ENCODE data around the gene CTBP2.

- TF ChIP-seq CTCF (IDR thresholded peaks at IDR 0.05): no peak
- TF ChIP-seq POLR2A (IDR thresholded peaks at IDR 0.05): no peak
Measured at GRCh38 chr10:125089469-125089868, 70.9 kb downstream of the CTBP2 start.
